ENCODE data around the gene LRRC49. TPM values are rescaled to one million over a fixed set of nuclear protein-coding genes. Genes with fewer than 3 reads are reported as not detected.

LRRC49 gene
- total and polyA plus RNA-seq, 10 of the 15 experiments (the other 5 are each of a cell fraction or from before 2014, with no cell fraction given) = 1.4 to 3.7 (median 2.9) TPM

DNA sequence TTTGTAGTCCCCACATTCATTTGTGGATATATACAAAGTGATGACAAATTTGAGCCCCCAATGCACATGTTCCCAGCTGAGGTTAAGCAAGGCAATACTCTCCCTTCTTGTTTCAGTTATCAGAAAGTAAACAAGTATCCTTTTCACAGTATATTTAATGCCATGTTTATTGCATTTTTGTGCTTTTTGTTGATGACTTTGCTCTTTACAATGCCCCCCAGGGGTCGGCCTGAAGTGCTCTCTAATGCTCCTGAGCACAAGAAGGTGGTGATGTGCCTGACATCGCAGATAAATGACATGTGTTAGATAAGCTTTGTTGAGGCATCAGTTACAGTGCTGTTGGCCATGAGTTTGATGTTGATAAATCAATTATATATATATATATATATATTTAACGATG, 165.0 kb downstream of the LRRC49 start (continued):
- no peak for TF ChIP-seq NRF1 (conservative IDR thresholded peaks at IDR 0.05; ENCODE audit: low read depth, low read length)
- TF ChIP-seq SRF (IDR thresholded peaks at IDR 0.05; ENCODE audit: low read depth in 2 of 2, low read length in 2 of 2) = no peak
- TF ChIP-seq ZNF24 (IDR thresholded peaks at IDR 0.05) = no peak
- TF ChIP-seq ZNF274 (IDR thresholded peaks at IDR 0.05; ENCODE audit: insufficient read depth, insufficient read length) = no peak
- TF ChIP-seq EGR1 (IDR thresholded peaks at IDR 0.05; ENCODE audit: borderline replicate concordance in 1 of 2, low read depth in 2 of 2, low read length in 2 of 2) = no peak
- no peak for TF ChIP-seq SPI1 (IDR thresholded peaks at IDR 0.05; ENCODE audit: borderline replicate concordance, insufficient read depth, low read depth, low read length)
- TF ChIP-seq, protein P1, sequence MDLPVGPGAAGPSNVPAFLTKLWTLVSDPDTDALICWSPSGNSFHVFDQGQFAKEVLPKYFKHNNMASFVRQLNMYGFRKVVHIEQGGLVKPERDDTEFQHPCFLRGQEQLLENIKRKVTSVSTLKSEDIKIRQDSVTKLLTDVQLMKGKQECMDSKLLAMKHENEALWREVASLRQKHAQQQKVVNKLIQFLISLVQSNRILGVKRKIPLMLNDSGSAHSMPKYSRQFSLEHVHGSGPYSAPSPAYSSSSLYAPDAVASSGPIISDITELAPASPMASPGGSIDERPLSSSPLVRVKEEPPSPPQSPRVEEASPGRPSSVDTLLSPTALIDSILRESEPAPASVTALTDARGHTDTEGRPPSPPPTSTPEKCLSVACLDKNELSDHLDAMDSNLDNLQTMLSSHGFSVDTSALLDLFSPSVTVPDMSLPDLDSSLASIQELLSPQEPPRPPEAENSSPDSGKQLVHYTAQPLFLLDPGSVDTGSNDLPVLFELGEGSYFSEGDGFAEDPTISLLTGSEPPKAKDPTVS (IDR thresholded peaks at IDR 0.05; ENCODE audit: low read depth, low read length) = no peak
- no peak for TF ChIP-seq HDAC2 (IDR thresholded peaks at IDR 0.05)
- TF ChIP-seq, protein P2, sequence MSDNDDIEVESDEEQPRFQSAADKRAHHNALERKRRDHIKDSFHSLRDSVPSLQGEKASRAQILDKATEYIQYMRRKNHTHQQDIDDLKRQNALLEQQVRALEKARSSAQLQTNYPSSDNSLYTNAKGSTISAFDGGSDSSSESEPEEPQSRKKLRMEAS (IDR thresholded peaks at IDR 0.05; ENCODE audit: low read depth, low read length) = no peak
- TF ChIP-seq HDGF (IDR thresholded peaks at IDR 0.05) = no peak
- no peak for TF ChIP-seq DPF2 (IDR thresholded peaks at IDR 0.05)

DNA sequence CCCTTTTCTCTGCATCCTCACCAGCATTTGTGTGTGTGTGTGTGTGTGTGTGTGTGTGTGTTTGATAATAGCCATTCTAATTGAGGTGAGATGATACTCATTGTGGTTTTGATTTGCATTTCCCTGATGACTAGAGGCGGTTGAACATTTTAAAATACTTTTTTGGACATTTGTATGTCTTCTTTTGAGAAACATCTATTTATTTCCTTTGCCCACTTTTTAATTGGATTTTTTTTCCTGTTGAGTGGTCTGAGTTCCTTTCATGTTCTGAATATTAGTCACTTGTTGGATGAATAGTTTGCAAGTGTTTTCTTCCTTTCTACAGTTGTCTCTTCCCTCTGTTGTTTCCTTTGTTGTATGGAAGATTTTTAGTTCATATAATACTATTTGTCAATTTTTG, 168.4 kb downstream of the LRRC49 start:
- FAIRE-seq (no peak), ATAC-seq (no peak), DNase-seq (ENCODE audit: low read depth, low spot score) (no peak)
- no peak overlapping the region for H3K9ac ChIP-seq (ENCODE audit: control insufficient read depth, insufficient read depth, low read length)
- no peaks in the 10 kb centered on the region for H3K79me2 ChIP-seq (ENCODE audit: control insufficient read depth, insufficient read depth, low read length)
- no TSS peak for BruUV-seq (replicated peaks)
- H3K36me3 ChIP-seq (ENCODE audit: control insufficient read depth in 2 of 2, insufficient read depth in 2 of 2, low read length in 1 of 2) = no peaks in the 10 kb centered on the region
- H3K9me3 ChIP-seq (replicated peaks; ENCODE audit: control insufficient read depth, insufficient read depth, low read length) = no peaks in the 10 kb centered on the region; the same call in 2 of the 3 replicates
- 0% methylated on average over 1 of the region's 1 CpG for WGBS (ENCODE audit: insufficient coverage, insufficient replicate concordance, low lambda C conversion rate, missing lambda C conversion rate)
- no peak overlapping the region for H3K27ac ChIP-seq (ENCODE audit: control insufficient read depth, insufficient read depth)
- intact Hi-C loops (cut with micrococcal nuclease; ENCODE audit: unreplicated experiment) (no loop called here), in situ Hi-C loops (cut with MboI) (no loop called here)
- POLR2A ChIA-PET = no interaction called here
- H4K20me1 ChIP-seq (ENCODE audit: control insufficient read depth, insufficient read depth) = no peaks in the 10 kb centered on the region
- SMC1A ChIA-PET (ENCODE audit: uncharacterized antibody, unreplicated experiment) = no interaction called here
- CTCF ChIA-PET = no interaction called here
- H2AFZ ChIP-seq (ENCODE audit: control insufficient read depth, low read depth, low read length) = no peak overlapping the region
- no peak overlapping the region for H3K4me3 ChIP-seq
- RAD21 ChIA-PET (ENCODE audit: unreplicated experiment) = no interaction called here
- H3K4me1 ChIP-seq (ENCODE audit: control insufficient read depth, insufficient read depth, low read length) = no peaks in the 10 kb centered on the region
- H3K4me2 ChIP-seq (ENCODE audit: control insufficient read depth, insufficient read depth) = no peak overlapping the region
- H3K27me3 ChIP-seq (replicated peaks in 1 of 2; ENCODE audit: control insufficient read depth in 2 of 2, insufficient read depth in 2 of 2, low read length in 1 of 2) = no peaks in the 10 kb centered on the region
- TF ChIP-seq EZH2 (IDR thresholded peaks at IDR 0.05; ENCODE audit: borderline replicate concordance, control insufficient read depth, low read depth, low read length) = no peak
- no peak for TF ChIP-seq RELA (IDR thresholded peaks at IDR 0.05; ENCODE audit: borderline replicate concordance, partially characterized antibody)
- TF ChIP-seq, protein P3, sequence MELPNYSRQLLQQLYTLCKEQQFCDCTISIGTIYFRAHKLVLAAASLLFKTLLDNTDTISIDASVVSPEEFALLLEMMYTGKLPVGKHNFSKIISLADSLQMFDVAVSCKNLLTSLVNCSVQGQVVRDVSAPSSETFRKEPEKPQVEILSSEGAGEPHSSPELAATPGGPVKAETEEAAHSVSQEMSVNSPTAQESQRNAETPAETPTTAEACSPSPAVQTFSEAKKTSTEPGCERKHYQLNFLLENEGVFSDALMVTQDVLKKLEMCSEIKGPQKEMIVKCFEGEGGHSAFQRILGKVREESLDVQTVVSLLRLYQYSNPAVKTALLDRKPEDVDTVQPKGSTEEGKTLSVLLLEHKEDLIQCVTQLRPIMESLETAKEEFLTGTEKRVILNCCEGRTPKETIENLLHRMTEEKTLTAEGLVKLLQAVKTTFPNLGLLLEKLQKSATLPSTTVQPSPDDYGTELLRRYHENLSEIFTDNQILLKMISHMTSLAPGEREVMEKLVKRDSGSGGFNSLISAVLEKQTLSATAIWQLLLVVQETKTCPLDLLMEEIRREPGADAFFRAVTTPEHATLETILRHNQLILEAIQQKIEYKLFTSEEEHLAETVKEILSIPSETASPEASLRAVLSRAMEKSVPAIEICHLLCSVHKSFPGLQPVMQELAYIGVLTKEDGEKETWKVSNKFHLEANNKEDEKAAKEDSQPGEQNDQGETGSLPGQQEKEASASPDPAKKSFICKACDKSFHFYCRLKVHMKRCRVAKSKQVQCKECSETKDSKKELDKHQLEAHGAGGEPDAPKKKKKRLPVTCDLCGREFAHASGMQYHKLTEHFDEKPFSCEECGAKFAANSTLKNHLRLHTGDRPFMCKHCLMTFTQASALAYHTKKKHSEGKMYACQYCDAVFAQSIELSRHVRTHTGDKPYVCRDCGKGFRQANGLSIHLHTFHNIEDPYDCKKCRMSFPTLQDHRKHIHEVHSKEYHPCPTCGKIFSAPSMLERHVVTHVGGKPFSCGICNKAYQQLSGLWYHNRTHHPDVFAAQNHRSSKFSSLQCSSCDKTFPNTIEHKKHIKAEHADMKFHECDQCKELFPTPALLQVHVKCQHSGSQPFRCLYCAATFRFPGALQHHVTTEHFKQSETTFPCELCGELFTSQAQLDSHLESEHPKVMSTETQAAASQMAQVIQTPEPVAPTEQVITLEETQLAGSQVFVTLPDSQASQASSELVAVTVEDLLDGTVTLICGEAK (IDR thresholded peaks at IDR 0.05; ENCODE audit: borderline replicate concordance) = no peak
- TF ChIP-seq, protein P4, sequence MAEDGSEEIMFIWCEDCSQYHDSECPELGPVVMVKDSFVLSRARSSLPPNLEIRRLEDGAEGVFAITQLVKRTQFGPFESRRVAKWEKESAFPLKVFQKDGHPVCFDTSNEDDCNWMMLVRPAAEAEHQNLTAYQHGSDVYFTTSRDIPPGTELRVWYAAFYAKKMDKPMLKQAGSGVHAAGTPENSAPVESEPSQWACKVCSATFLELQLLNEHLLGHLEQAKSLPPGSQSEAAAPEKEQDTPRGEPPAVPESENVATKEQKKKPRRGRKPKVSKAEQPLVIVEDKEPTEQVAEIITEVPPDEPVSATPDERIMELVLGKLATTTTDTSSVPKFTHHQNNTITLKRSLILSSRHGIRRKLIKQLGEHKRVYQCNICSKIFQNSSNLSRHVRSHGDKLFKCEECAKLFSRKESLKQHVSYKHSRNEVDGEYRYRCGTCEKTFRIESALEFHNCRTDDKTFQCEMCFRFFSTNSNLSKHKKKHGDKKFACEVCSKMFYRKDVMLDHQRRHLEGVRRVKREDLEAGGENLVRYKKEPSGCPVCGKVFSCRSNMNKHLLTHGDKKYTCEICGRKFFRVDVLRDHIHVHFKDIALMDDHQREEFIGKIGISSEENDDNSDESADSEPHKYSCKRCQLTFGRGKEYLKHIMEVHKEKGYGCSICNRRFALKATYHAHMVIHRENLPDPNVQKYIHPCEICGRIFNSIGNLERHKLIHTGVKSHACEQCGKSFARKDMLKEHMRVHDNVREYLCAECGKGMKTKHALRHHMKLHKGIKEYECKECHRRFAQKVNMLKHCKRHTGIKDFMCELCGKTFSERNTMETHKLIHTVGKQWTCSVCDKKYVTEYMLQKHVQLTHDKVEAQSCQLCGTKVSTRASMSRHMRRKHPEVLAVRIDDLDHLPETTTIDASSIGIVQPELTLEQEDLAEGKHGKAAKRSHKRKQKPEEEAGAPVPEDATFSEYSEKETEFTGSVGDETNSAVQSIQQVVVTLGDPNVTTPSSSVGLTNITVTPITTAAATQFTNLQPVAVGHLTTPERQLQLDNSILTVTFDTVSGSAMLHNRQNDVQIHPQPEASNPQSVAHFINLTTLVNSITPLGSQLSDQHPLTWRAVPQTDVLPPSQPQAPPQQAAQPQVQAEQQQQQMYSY (CRISPR knock-in tag; IDR thresholded peaks at IDR 0.05) = no peak

All from GM12878 (cell line).